ENCODE results near the gene ESYT1. TPM values are rescaled to one million over a fixed set of nuclear protein-coding genes. Genes with fewer than 3 reads are reported as not detected.

Gene ESYT1
- total and polyA plus RNA-seq, 9 of the 15 experiments (the other 6 are each of a cell fraction or from before 2014, with no cell fraction given): 132 to 420 (median 164) TPM

DNA sequence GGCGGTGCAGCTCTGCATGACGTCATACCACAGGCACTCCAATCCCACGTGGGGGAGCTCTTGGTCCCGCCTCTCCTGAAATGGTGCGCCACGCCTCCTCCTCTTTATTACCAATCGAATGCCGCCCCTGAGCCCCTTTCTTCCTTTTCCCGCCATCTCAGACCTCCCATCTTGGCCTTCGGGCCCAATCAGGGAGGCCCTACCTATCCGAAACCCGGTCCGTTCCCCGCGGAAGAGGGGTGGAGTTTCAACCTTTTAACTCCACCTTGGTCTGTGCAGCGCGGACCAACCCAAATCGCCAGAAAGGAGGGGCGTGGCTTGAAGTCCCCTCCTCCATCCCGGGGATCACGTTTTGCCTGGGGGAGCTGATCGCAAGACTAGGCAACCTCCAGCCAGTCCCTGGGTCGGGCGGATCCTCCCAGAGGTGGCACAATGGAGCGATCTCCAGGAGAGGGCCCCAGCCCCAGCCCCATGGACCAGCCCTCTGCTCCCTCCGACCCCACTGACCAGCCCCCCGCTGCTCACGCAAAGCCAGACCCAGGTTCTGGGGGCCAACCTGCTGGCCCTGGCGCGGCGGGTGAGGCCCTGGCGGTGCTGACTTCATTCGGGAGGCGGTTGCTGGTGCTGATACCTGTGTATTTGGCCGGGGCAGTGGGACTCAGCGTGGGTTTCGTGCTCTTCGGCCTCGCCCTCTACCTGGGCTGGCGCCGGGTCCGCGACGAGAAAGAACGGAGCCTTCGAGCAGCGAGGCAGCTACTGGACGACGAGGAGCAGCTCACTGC is at the start of gene ESYT1 (continued):
- peak; percentile 88 for TF ChIP-seq POLR2H (tag; IDR thresholded peaks at IDR 0.05; ENCODE audit: low read depth)
- TF ChIP-seq, protein P1, sequence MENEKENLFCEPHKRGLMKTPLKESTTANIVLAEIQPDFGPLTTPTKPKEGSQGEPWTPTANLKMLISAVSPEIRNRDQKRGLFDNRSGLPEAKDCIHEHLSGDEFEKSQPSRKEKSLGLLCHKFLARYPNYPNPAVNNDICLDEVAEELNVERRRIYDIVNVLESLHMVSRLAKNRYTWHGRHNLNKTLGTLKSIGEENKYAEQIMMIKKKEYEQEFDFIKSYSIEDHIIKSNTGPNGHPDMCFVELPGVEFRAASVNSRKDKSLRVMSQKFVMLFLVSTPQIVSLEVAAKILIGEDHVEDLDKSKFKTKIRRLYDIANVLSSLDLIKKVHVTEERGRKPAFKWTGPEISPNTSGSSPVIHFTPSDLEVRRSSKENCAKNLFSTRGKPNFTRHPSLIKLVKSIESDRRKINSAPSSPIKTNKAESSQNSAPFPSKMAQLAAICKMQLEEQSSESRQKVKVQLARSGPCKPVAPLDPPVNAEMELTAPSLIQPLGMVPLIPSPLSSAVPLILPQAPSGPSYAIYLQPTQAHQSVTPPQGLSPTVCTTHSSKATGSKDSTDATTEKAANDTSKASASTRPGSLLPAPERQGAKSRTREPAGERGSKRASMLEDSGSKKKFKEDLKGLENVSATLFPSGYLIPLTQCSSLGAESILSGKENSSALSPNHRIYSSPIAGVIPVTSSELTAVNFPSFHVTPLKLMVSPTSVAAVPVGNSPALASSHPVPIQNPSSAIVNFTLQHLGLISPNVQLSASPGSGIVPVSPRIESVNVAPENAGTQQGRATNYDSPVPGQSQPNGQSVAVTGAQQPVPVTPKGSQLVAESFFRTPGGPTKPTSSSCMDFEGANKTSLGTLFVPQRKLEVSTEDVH (IDR thresholded peaks at IDR 0.05; ENCODE audit: low read depth, partially characterized antibody): peak; percentile 100
- TF ChIP-seq MTA1 (IDR thresholded peaks at IDR 0.05; ENCODE audit: borderline replicate concordance): peak; percentile 24; the same call in 1 of the 2 replicates
- no peak for TF ChIP-seq CBFA2T3 (IDR thresholded peaks at IDR 0.05)
- peak; percentile 80 to 83 for TF ChIP-seq NRF1 (conservative IDR thresholded peaks at IDR 0.05 in 1 of 2, IDR thresholded peaks at IDR 0.05 in 1 of 2)
- TF ChIP-seq CREB1 (IDR thresholded peaks at IDR 0.05): peak; percentile 82
- peak; percentile 83 for TF ChIP-seq CREB1 (CRISPR knock-in tag; IDR thresholded peaks at IDR 0.05)
- TF ChIP-seq, protein P2, sequence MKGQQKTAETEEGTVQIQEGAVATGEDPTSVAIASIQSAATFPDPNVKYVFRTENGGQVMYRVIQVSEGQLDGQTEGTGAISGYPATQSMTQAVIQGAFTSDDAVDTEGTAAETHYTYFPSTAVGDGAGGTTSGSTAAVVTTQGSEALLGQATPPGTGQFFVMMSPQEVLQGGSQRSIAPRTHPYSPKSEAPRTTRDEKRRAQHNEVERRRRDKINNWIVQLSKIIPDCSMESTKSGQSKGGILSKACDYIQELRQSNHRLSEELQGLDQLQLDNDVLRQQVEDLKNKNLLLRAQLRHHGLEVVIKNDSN (CRISPR knock-in tag; IDR thresholded peaks at IDR 0.05): peak; percentile 88
- TF ChIP-seq PHF8 (IDR thresholded peaks at IDR 0.05; ENCODE audit: borderline replicate concordance, low read length): peak; percentile 56; the same call in 1 of the 2 replicates
- TF ChIP-seq LCOR (CRISPR knock-in tag; IDR thresholded peaks at IDR 0.05): peak; percentile 98
- no peak for TF ChIP-seq KLF16 (IDR thresholded peaks at IDR 0.05)
- TF ChIP-seq, protein P3, sequence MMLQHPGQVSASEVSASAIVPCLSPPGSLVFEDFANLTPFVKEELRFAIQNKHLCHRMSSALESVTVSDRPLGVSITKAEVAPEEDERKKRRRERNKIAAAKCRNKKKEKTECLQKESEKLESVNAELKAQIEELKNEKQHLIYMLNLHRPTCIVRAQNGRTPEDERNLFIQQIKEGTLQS (IDR thresholded peaks at IDR 0.05): peak; percentile 100
- TF ChIP-seq, protein P3 (CRISPR knock-in tag; conservative IDR thresholded peaks at IDR 0.05): peak; percentile 86
- peak; percentile 30; the same call in 1 of the 2 replicates for TF ChIP-seq KLF6 (CRISPR knock-in tag; IDR thresholded peaks at IDR 0.05; ENCODE audit: borderline replicate concordance)
- TF ChIP-seq, protein P4, sequence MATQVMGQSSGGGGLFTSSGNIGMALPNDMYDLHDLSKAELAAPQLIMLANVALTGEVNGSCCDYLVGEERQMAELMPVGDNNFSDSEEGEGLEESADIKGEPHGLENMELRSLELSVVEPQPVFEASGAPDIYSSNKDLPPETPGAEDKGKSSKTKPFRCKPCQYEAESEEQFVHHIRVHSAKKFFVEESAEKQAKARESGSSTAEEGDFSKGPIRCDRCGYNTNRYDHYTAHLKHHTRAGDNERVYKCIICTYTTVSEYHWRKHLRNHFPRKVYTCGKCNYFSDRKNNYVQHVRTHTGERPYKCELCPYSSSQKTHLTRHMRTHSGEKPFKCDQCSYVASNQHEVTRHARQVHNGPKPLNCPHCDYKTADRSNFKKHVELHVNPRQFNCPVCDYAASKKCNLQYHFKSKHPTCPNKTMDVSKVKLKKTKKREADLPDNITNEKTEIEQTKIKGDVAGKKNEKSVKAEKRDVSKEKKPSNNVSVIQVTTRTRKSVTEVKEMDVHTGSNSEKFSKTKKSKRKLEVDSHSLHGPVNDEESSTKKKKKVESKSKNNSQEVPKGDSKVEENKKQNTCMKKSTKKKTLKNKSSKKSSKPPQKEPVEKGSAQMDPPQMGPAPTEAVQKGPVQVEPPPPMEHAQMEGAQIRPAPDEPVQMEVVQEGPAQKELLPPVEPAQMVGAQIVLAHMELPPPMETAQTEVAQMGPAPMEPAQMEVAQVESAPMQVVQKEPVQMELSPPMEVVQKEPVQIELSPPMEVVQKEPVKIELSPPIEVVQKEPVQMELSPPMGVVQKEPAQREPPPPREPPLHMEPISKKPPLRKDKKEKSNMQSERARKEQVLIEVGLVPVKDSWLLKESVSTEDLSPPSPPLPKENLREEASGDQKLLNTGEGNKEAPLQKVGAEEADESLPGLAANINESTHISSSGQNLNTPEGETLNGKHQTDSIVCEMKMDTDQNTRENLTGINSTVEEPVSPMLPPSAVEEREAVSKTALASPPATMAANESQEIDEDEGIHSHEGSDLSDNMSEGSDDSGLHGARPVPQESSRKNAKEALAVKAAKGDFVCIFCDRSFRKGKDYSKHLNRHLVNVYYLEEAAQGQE (IDR thresholded peaks at IDR 0.05; ENCODE audit: borderline replicate concordance): no peak
- TF ChIP-seq, protein P4 (CRISPR knock-in tag; IDR thresholded peaks at IDR 0.05; ENCODE audit: low read depth): peak; percentile 42; the same call in 1 of the 2 replicates

Measured in K562 (cell line).